PC-3 (cell line): Measurements from ENCODE around the gene HIRA.

Experiments used
- EZH2 ChIP-seq: fragments of 300-600 bp; sonication (generic); IDR thresholded peaks from one replicate; pipeline ENCODE4 v1.6.1; 2017; ENCODE audit warnings: antibody characterized with exemption, mild to moderate bottlenecking, low read length; ENCODE audit not compliant: unreplicated experiment
- EZH2phosphoT487 ChIP-seq: fragments of 300-600 bp; sonication (generic); IDR thresholded peaks from 2 replicates; pipeline ENCODE4 v1.6.1; 2018; ENCODE audit warnings: mild to moderate bottlenecking, antibody characterized with exemption, low read length, borderline replicate concordance
- TF ChIP-seq, protein P1 (sequence below): fragments of 300-600 bp; sonication (generic); conservative IDR thresholded peaks from 2 replicates; pipeline ENCODE4 v1.5.1; 2017; ENCODE audit warnings: antibody characterized with exemption, low read depth, mild to moderate bottlenecking, low read length

- TF ChIP-seq, protein P1, sequence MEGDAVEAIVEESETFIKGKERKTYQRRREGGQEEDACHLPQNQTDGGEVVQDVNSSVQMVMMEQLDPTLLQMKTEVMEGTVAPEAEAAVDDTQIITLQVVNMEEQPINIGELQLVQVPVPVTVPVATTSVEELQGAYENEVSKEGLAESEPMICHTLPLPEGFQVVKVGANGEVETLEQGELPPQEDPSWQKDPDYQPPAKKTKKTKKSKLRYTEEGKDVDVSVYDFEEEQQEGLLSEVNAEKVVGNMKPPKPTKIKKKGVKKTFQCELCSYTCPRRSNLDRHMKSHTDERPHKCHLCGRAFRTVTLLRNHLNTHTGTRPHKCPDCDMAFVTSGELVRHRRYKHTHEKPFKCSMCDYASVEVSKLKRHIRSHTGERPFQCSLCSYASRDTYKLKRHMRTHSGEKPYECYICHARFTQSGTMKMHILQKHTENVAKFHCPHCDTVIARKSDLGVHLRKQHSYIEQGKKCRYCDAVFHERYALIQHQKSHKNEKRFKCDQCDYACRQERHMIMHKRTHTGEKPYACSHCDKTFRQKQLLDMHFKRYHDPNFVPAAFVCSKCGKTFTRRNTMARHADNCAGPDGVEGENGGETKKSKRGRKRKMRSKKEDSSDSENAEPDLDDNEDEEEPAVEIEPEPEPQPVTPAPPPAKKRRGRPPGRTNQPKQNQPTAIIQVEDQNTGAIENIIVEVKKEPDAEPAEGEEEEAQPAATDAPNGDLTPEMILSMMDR: no peak
- TF ChIP-seq EZH2phosphoT487 (no peak), EZH2 (no peak)
Measured at GRCh38 chr22:19398652-19399051, 32.9 kb downstream of the HIRA start.
